Left lung (tissue), 10 donors: ENCODE measurements around the gene MPZL1. TPM values are rescaled to one million over a fixed set of nuclear protein-coding genes. Genes with fewer than 3 reads are reported as not detected.

Experiments
- ATAC-seq: fragments of 200-7000 bp; cut with Tn5 transposase; one replicate; pipeline ENCODE4 v1.9.1; 2020; ENCODE audit warnings: moderate library complexity
- DNase-seq, 4 donors: peaks; one replicate each; pipeline ENCODE4 v3.0.0-alpha.2; 2013 to 2020
- H3K27ac ChIP-seq, 2 donors: fragments of 200-600 bp; sonication (generic) in 1 of 2; one replicate each; pipeline versions ENCODE4 v1.5.0 to v1.8.0; 2020 to 2021
- H3K27me3 ChIP-seq, 2 donors: fragments of 200-600 bp; sonication (generic) in 1 of 2; one replicate each; pipeline versions ENCODE4 v1.5.0 to v1.8.0; 2020 to 2021
- H3K36me3 ChIP-seq, 2 donors: fragments of 200-600 bp; sonication (generic) in 1 of 2; one replicate each; pipeline versions ENCODE4 v1.5.0 to v1.8.0; 2020 to 2021
- H3K4me1 ChIP-seq, 2 donors: fragments of 200-600 bp; one replicate each; pipeline ENCODE4 v1.8.0; 2021
- H3K4me3 ChIP-seq, 2 donors: fragments of 200-600 bp; sonication (generic) in 1 of 2; one replicate each; pipeline versions ENCODE4 v1.5.0 to v1.8.0; 2020 to 2021; ENCODE audit warnings: mild to moderate bottlenecking in 1 of 2
- H3K9me3 ChIP-seq, 2 donors: fragments of 200-600 bp; sonication (generic) in 1 of 2; one replicate each; pipeline versions ENCODE4 v1.5.0 to v1.8.0; 2020 to 2021
- intact Hi-C, 2 donors: fragments of 100-400 bp; cut with DNase I; formaldehyde crosslinking; loops; one replicate each; pipeline versions ENCODE4 v1.11.2 to v1.14.2; 2022
- polyA plus RNA-seq, 6 donors: library from polyadenylated mRNA; unstranded; fragments of 120-200 nt; gene quantifications; one replicate each; pipeline ENCODE4 v1.2.1, GENCODE V29; 2013; ENCODE audit not compliant: insufficient read length in 6 of 6
- total RNA-seq, 2 donors: library from RNA; stranded (reverse); fragmentation: NEBNext Ultra II Directional; extraction: Animal tissue kit (Norgen Biotek cat#: 25700); gene quantifications; one replicate each; pipeline ENCODE4 v1.2.1, GENCODE V29; 2021
- TF ChIP-seq, protein P1 (sequence below), 2 donors: fragments of 200-600 bp; sonication (generic) in 1 of 2; IDR thresholded peaks; one replicate each; pipeline versions ENCODE4 v1.5.0 to v1.8.0; 2021; ENCODE audit warnings: antibody characterized with exemption in 2 of 2
- donor health status: DM: no; HTN: yes; CAD: no.
- donor health status: DM: no; HTN: no; CAD: no.

The MPZL1 gene
- total and polyA plus RNA-seq, 8 donors: 110 to 148 (median 122) TPM

DNA sequence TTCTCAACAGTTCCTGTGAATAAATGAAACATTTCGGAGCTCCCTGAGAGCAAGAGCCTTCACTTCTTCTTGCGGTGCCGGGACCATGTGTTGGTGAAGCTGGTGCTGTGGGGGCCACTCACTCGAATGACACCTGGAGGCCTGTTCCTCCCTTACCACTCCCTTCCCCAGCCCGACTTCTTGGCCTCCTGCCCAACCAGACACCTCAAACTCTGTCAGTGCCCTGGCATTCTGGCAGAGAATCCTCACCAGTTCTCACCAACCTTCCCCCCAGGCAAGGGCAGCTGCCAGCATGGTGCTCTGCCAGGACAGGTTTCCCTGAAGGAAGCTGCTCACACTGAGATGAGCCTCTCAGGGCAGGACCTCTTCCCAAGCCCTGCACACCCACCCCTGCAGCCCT, 68.3 kb downstream of the MPZL1 start:
- peaks cover 0 to 33% of the 10 kb centered on the region in 2 donors for H3K36me3 ChIP-seq
- H3K4me1 ChIP-seq: peaks cover 0 to 11% of the 10 kb centered on the region in 2 donors
- H3K27me3 ChIP-seq: no peaks in the 10 kb centered on the region
- ATAC-seq (no peak), DNase-seq (no peak)
- H3K4me3 ChIP-seq: no peak overlapping the region
- no peaks in the 10 kb centered on the region for H3K9me3 ChIP-seq
- TF ChIP-seq, protein P1, sequence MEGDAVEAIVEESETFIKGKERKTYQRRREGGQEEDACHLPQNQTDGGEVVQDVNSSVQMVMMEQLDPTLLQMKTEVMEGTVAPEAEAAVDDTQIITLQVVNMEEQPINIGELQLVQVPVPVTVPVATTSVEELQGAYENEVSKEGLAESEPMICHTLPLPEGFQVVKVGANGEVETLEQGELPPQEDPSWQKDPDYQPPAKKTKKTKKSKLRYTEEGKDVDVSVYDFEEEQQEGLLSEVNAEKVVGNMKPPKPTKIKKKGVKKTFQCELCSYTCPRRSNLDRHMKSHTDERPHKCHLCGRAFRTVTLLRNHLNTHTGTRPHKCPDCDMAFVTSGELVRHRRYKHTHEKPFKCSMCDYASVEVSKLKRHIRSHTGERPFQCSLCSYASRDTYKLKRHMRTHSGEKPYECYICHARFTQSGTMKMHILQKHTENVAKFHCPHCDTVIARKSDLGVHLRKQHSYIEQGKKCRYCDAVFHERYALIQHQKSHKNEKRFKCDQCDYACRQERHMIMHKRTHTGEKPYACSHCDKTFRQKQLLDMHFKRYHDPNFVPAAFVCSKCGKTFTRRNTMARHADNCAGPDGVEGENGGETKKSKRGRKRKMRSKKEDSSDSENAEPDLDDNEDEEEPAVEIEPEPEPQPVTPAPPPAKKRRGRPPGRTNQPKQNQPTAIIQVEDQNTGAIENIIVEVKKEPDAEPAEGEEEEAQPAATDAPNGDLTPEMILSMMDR (IDR thresholded peaks at IDR 0.05): no peak
- intact Hi-C loops: no loop called here
- no peak overlapping the region for H3K27ac ChIP-seq

DNA sequence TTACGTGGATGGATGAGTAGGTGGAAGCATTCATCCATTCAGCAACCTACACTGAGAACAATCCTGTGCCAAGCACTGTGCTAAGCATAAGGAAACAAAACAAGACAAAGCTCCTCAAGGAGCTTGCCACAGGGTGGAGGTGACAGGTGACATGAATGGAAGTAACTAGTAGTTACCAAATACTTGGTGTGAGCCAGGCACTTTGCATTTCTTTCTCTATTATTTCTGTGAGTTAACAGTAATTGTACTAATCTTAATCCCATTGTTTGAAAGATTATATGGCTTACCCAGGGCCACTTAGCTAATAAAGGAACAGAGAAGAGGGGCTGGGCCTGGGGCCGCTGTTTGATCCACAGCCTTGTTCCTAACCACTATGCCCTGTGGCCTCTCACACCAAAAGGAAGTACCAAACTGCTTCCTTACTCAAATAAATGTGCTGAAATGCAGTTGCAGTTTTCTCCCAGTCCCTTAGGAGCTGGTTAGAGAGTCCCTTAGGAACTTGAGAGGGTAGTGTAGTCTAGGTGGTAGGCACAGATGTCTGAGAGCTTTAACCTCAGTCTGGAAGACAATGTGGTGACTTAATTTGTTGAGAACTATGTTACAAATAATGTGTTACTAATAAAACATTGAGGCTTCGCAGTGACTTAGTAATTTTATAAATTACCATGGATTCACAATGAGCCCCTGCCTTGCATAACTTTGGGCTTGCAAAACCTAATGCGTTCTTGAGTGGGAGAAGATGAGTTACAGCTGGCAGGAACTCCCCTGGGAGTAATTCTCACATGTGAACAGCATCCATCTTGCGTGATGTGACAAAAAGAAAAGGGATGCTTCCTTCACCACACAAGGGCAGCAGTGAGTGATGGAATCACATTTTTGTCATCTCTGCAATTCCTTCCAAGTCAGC, 69.8 kb downstream of the MPZL1 start:
- TF ChIP-seq, protein P1 (IDR thresholded peaks at IDR 0.05): no peak

DNA sequence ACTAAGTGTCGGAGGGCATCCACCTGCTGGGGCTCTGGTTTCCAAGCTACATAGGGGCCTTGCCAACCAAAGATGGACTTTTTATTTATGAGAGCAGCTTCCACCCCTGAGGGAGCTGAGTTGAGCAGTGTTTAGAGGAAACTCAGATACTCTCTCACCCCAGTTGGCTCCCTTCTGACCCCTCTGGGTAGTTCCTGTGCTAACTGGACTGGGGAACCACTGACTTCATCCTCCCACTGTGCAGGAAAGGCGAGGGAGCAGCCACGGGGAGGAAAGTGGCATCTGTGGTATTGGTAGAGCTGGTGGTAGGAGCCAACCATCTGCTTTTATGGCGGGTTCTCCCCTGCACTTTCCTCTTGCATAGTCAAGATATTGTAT, 70.4 kb downstream of the MPZL1 start:
- no peaks in the 10 kb centered on the region for H3K27me3 ChIP-seq
- TF ChIP-seq, protein P1 (IDR thresholded peaks at IDR 0.05): no peak
- peak; percentile 5 for ATAC-seq
- H3K4me1 ChIP-seq: peaks cover 13 to 28% of the 10 kb centered on the region in 2 donors
- no peak for DNase-seq
- H3K4me3 ChIP-seq: no peak overlapping the region
- H3K36me3 ChIP-seq: peaks cover 0 to 29% of the 10 kb centered on the region in 2 donors
- no peaks in the 10 kb centered on the region for H3K9me3 ChIP-seq
- H3K27ac ChIP-seq: peak overlapping the region in 1 of 2 donors; percentile 37
- intact Hi-C loops: no loop called here

More for the DNA sequence above, 69.8 kb downstream of the MPZL1 start:
- Histone ChIP-seq H3K27ac (peak overlapping the region in 1 of 2 donors; percentile 63), H3K9me3 (no peaks in the 10 kb centered on the region), H3K4me3 (no peak overlapping the region), H3K27me3 (no peaks in the 10 kb centered on the region), H3K36me3 (peaks cover 0 to 29% of the 10 kb centered on the region in 2 donors), H3K4me1 (peaks cover 8 to 22% of the 10 kb centered on the region in 2 donors)
- intact Hi-C loops: no loop called here
- ATAC-seq: peak; percentile 44
- peak in 2 of 4 donors; percentile 86 for DNase-seq

DNA sequence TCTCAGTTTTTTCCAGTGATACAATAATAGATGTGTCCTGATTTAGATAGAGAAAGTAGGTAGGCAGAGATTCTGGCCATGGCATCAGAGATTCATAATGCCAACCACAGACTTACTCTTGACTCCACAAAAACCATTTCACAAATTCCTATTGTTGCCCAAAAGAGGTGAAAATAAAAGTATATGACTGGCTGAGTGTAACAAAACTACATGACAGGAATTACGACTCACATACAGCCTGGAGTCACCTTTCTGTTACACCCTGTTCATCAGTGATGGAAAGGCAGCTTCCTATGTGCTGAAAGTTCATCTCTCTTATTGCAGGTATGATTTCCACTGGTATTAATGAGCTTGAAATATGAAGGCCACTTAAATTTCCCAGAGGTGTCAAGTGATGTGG, 72.3 kb downstream of the MPZL1 start:
- Histone ChIP-seq H3K4me1 (peaks cover 13 to 28% of the 10 kb centered on the region in 2 donors), H3K36me3 (peaks cover 0 to 11% of the 10 kb centered on the region in 2 donors), H3K9me3 (no peaks in the 10 kb centered on the region), H3K27me3 (no peaks in the 10 kb centered on the region), H3K4me3 (no peak overlapping the region), H3K27ac (no peak overlapping the region)
- ATAC-seq (no peak), DNase-seq (no peak)
- TF ChIP-seq, protein P1 (IDR thresholded peaks at IDR 0.05): no peak
- intact Hi-C loops: no loop called here
